Activated naive CD8-positive, alpha-beta T cell treated with anti-CD3 and anti-CD28 coated beads, Interleukin-2, amount 10 ng/mL, durations not matched to agents 7 days and 5 days (primary cell): ENCODE data around the gene VTI1A. TPM values are rescaled to one million over a fixed set of nuclear protein-coding genes. Genes with fewer than 3 reads are reported as not detected.
"Not testable (repeated sequence)": the region's sequence is repeated elsewhere in the genome, so short reads cannot be mapped to it uniquely, and the experiment has no call there.

Source experiments
- ATAC-seq: fragments of 150-1000 bp; cut with Tn5 transposase; one replicate; pipeline ENCODE4 v1.10.0; 2021; ENCODE audit warnings: low read depth, moderate library complexity
- POLR2A ChIA-PET: fragments of 350-600 bp; sonication (Branson Sonifier 250); formaldehyde crosslinking; loops from one replicate; lab custom pipeline; 2021; ENCODE audit warnings: antibody characterized with exemption; lab: Charles Lee
- DNase-seq: peaks from one replicate; pipeline ENCODE4 v3.0.0; 2021
- H3K27ac Mint-ChIP-seq: one replicate; pipeline ENCODE4 v1.8.0; 2022; ENCODE audit warnings: mild to moderate bottlenecking, mixed read lengths
- H3K27me3 Mint-ChIP-seq: one replicate; pipeline ENCODE4 v1.8.0; 2022; ENCODE audit warnings: mild to moderate bottlenecking, moderate library complexity, mixed read lengths
- H3K36me3 Mint-ChIP-seq: one replicate; pipeline ENCODE4 v1.8.0; 2021; ENCODE audit warnings: mild to moderate bottlenecking, mixed read lengths
- H3K4me1 Mint-ChIP-seq: one replicate; pipeline ENCODE4 v1.8.0; 2021; ENCODE audit warnings: mixed read lengths
- H3K4me3 Mint-ChIP-seq: one replicate; pipeline ENCODE4 v1.8.0; 2022; ENCODE audit warnings: mild to moderate bottlenecking, moderate library complexity, mixed read lengths
- H3K9me3 Mint-ChIP-seq: one replicate; pipeline ENCODE4 v1.8.0; 2021; ENCODE audit warnings: mixed read lengths
- total RNA-seq, 2 experiments: library from RNA; stranded (reverse); gene quantifications; one replicate each; pipeline ENCODE4 v1.2.3, GENCODE V29; 2021

The VTI1A gene
- total RNA-seq: 10 to 100 TPM; 43.2 to 45.1 TPM

DNA sequence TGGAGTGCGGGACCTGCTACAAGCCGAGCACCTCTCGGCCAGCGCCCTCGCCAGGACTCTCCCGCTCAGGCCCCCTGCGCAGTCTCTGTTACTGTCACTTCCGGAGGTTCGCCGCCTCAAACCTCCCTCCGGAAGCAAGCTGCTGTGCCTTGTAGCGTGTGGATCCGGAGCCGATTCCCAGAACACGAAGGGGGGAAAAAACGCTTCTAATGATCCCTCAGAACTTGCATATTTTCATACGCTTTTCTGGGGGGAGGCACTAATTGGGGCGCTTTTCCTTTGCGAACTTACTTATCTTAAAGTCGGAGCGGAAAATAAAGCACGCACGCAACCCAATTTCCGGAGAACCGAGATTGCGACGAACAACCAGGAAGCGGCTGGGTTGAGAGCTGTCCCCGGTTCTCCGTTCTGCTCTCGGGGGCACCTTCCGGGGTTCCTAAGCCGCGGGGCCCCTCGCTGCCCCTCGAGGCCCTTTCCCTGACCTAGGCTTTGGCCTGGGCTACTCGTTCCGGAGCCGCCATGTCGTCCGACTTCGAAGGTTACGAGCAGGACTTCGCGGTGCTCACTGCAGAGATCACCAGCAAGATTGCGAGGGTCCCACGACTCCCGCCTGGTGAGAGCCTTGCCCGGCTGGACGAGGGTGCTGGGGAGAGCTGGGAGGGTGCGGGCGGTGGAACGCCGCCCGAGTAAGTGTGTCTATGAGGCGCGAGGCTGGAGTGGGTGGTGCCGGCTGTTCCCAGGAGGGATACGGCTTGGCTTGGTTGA is at the start of gene VTI1A, which contains the start of gene ZDHHC6:
Gene VTI1A (plus strand): TSS at position 361 of the 765 bp plus-strand sequence. CDS start 159 bp downstream, at position 520.
Gene ZDHHC6 (minus strand): TSS at position 60 of the 765 bp plus-strand sequence. CDS start 1,478 bp downstream, outside the sequence.
- DNase-seq (peak; percentile 86), ATAC-seq (peak; percentile 92)
- no peaks in the 10 kb centered on the region for H3K9me3 Mint-ChIP-seq
- peaks cover 14% of the 10 kb centered on the region for H3K36me3 Mint-ChIP-seq
- peak within 1 kb of the TSS; percentile 100 for H3K4me3 Mint-ChIP-seq
- H3K4me1 Mint-ChIP-seq: peaks cover 37% of the 10 kb centered on the region
- H3K27ac Mint-ChIP-seq: peak within 1 kb of the TSS; percentile 99
- POLR2A ChIA-PET: interaction anchor here (0.8 to 1.8 kb wide), 7 partner anchors 9 to 83 kb away, joined by 3 to 21 read pairs (median 3); partner anchors contain the start of gene ACSL5
- H3K27me3 Mint-ChIP-seq: no peaks in the 10 kb centered on the region

GRCh38 chr10:112397592-112397991 is 49.4 kb upstream of the VTI1A start:
- H3K4me1 Mint-ChIP-seq: peaks cover 4% of the 10 kb centered on the region

GRCh38 chr10:112402917-112403316 is 44.1 kb upstream of the VTI1A start:
- H3K4me1 Mint-ChIP-seq: no peaks in the 10 kb centered on the region

More at GRCh38 chr10:112397592-112397991, 49.4 kb upstream of the VTI1A start:
- POLR2A ChIA-PET: no interaction called here
- H3K9me3 Mint-ChIP-seq: no peaks in the 10 kb centered on the region
- no peak overlapping the region for H3K27ac Mint-ChIP-seq
- H3K36me3 Mint-ChIP-seq: peaks cover 21% of the 10 kb centered on the region
- DNase-seq: no peak
- H3K27me3 Mint-ChIP-seq: no peaks in the 10 kb centered on the region
- no peak overlapping the region for H3K4me3 Mint-ChIP-seq
- ATAC-seq: no peak

GRCh38 chr10:112404617-112405016 is 42.4 kb upstream of the VTI1A start:
- ATAC-seq: no peak

More at GRCh38 chr10:112402917-112403316, 44.1 kb upstream of the VTI1A start:
- H3K27ac Mint-ChIP-seq: peak overlapping the region; percentile 44
- DNase-seq (no peak), ATAC-seq (no peak)
- H3K9me3 Mint-ChIP-seq: no peaks in the 10 kb centered on the region
- H3K27me3 Mint-ChIP-seq: no peaks in the 10 kb centered on the region
- H3K4me3 Mint-ChIP-seq: no peak overlapping the region
- POLR2A ChIA-PET: no interaction called here
- H3K36me3 Mint-ChIP-seq: peaks cover 48% of the 10 kb centered on the region

DNA sequence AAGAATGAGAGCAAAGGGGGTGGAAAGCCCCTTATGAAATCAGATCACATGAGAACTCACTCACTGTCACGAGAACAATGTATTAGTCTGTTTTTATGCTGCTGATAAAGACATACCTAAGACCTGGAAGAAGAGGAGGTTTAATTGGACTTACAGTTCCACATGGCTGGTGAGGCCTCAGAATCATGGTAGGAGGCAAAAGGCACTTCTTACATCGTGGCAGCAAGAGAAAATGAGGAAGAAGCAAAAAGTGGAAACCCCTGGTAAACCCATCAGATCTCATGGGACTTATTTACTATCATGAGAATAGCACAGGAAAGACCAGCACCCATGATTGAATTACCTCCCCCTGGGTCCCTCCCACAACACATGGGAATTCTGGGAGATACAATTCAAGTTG is 40.2 kb upstream of the VTI1A start:
- H3K27me3 Mint-ChIP-seq, H3K4me3 Mint-ChIP-seq, H3K9me3 Mint-ChIP-seq, H3K4me1 Mint-ChIP-seq, H3K27ac Mint-ChIP-seq, POLR2A ChIA-PET, DNase-seq, ATAC-seq: not testable (repeated sequence)
- peaks cover 52% of the 10 kb centered on the region for H3K36me3 Mint-ChIP-seq

More at GRCh38 chr10:112404617-112405016, 42.4 kb upstream of the VTI1A start:
- Mint-ChIP-seq H3K36me3 (peaks cover 51% of the 10 kb centered on the region), H3K4me3 (no peak overlapping the region), H3K27ac (no peak overlapping the region), H3K9me3 (no peaks in the 10 kb centered on the region), H3K27me3 (no peaks in the 10 kb centered on the region), H3K4me1 (no peaks in the 10 kb centered on the region)
- no peak for DNase-seq
- POLR2A ChIA-PET: no interaction called here

DNA sequence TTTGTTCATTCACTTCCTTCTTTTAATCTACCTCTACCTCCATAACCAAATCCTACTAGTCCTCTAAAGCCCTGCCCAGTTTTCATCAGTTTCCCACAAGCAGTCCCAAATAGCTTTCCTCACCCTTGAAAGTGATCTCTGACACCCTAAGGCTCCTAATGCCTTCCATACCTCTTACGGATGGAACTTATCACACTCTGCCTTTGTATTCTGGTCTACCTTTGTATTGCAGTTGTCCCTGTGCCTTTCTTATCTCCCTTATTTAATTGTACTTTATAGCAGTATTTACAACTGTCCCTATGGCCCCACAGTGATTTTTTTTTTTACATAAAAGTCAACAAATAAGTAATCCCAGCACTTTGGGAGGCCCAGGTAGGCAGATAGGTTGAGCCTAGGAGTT is 39.3 kb upstream of the VTI1A start:
- no peaks in the 10 kb centered on the region for H3K4me1 Mint-ChIP-seq
- no peak overlapping the region for H3K4me3 Mint-ChIP-seq
- no peaks in the 10 kb centered on the region for H3K9me3 Mint-ChIP-seq
- ATAC-seq (no peak), DNase-seq (no peak)
- peaks cover 49% of the 10 kb centered on the region for H3K36me3 Mint-ChIP-seq
- POLR2A ChIA-PET: interaction anchor here (1.5 kb wide), 1 partner anchor 32 kb away, joined by 3 read pairs; no protein-coding TSS in a partner anchor
- H3K27ac Mint-ChIP-seq: no peak overlapping the region
- H3K27me3 Mint-ChIP-seq: no peaks in the 10 kb centered on the region

DNA sequence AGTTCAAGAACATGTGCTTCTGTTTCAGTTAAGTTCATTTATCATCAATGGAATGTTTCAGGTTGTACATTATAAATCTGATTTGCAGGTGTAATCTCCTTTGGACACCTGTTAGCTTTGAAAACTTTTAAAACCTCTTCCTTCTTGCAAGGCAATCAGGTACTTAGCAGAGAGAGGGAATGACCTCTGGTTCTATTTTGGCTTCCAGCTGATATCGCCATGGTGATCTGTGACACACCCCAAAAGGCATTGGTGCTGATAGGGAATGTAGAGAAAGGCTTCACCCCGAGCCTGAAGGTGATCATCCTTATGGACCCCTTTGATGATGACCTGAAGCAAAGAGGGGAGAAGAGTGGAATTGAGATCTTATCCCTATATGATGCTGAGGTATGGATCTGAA is 37.7 kb upstream of the VTI1A start:
- Mint-ChIP-seq H3K4me3 (no peak overlapping the region), H3K36me3 (peaks cover 45% of the 10 kb centered on the region), H3K27ac (peak overlapping the region; percentile 50), H3K9me3 (no peaks in the 10 kb centered on the region), H3K4me1 (no peaks in the 10 kb centered on the region), H3K27me3 (no peaks in the 10 kb centered on the region)
- POLR2A ChIA-PET: no interaction called here
- DNase-seq: no peak
- no peak for ATAC-seq

- peaks cover 44% of the 10 kb centered on the region for H3K36me3 Mint-ChIP-seq
- no peaks in the 10 kb centered on the region for H3K27me3 Mint-ChIP-seq
- H3K4me1 Mint-ChIP-seq: no peaks in the 10 kb centered on the region
- POLR2A ChIA-PET: no interaction called here
- no peak overlapping the region for H3K4me3 Mint-ChIP-seq
- ATAC-seq (no peak), DNase-seq (no peak)
- H3K27ac Mint-ChIP-seq: no peak overlapping the region
- no peaks in the 10 kb centered on the region for H3K9me3 Mint-ChIP-seq
Observed at GRCh38 chr10:112409755-112410154, 37.3 kb upstream of the VTI1A start.

DNA sequence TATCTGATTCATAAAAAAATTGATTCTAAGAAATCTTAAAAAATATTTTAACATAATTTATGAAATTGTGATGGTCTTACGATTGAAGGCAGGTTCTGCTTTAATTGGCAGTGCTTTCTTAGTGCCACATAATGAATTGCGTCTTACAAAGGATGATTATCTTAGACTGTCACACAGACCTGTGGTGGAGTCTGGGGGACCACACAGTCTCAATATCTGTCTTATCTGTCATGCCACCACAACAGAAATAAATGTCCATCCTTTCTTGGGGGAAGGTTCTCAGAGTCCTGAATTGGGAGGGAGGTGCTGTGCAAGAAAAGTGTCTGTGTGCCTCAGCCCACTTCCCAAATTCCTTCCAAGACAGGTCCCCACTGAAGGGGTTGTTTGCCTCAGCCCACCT is 34.3 kb upstream of the VTI1A start:
- POLR2A ChIA-PET: interaction anchor here (1.3 kb wide), 1 partner anchor 24 kb away, joined by 3 read pairs; no protein-coding TSS in a partner anchor
- Mint-ChIP-seq H3K9me3 (no peaks in the 10 kb centered on the region), H3K36me3 (peaks cover 43% of the 10 kb centered on the region), H3K4me3 (no peak overlapping the region), H3K4me1 (no peaks in the 10 kb centered on the region), H3K27me3 (no peaks in the 10 kb centered on the region), H3K27ac (no peak overlapping the region)
- no peak for ATAC-seq
- DNase-seq: no peak

- peaks cover 24% of the 10 kb centered on the region for H3K36me3 Mint-ChIP-seq
- POLR2A ChIA-PET: no interaction called here
- no peak for ATAC-seq
- no peak overlapping the region for H3K4me3 Mint-ChIP-seq
- H3K4me1 Mint-ChIP-seq: peaks cover 1% of the 10 kb centered on the region
- no peaks in the 10 kb centered on the region for H3K27me3 Mint-ChIP-seq
- H3K9me3 Mint-ChIP-seq: no peaks in the 10 kb centered on the region
- H3K27ac Mint-ChIP-seq: no peak overlapping the region
- no peak for DNase-seq
Observed at GRCh38 chr10:112421731-112422130, 25.3 kb upstream of the VTI1A start.

- Mint-ChIP-seq H3K4me1 (peaks cover 1% of the 10 kb centered on the region), H3K9me3 (no peaks in the 10 kb centered on the region), H3K27me3 (no peaks in the 10 kb centered on the region), H3K36me3 (peaks cover 21% of the 10 kb centered on the region), H3K27ac (no peak overlapping the region), H3K4me3 (no peak overlapping the region)
- ATAC-seq: no peak
- DNase-seq: no peak
- POLR2A ChIA-PET: no interaction called here
Observed at GRCh38 chr10:112424651-112425050, 22.4 kb upstream of the VTI1A start.

- no peak overlapping the region for H3K4me3 Mint-ChIP-seq
- H3K4me1 Mint-ChIP-seq: no peaks in the 10 kb centered on the region
- POLR2A ChIA-PET: interaction anchor here (0.9 kb wide), 1 partner anchor 21 kb away, joined by 3 read pairs; the partner anchor contains the start of genes VTI1A and ZDHHC6
- no peak for DNase-seq
- no peaks in the 10 kb centered on the region for H3K9me3 Mint-ChIP-seq
- H3K27me3 Mint-ChIP-seq: no peaks in the 10 kb centered on the region
- ATAC-seq: no peak
- H3K36me3 Mint-ChIP-seq: peaks cover 19% of the 10 kb centered on the region
- H3K27ac Mint-ChIP-seq: no peak overlapping the region
Observed at GRCh38 chr10:112426111-112426510, 20.9 kb upstream of the VTI1A start.

- Mint-ChIP-seq H3K9me3 (no peaks in the 10 kb centered on the region), H3K27me3 (no peaks in the 10 kb centered on the region), H3K4me1 (no peaks in the 10 kb centered on the region), H3K27ac (peak overlapping the region; percentile 57), H3K4me3 (no peak overlapping the region), H3K36me3 (peaks cover 11% of the 10 kb centered on the region)
- ATAC-seq (no peak), DNase-seq (no peak)
- POLR2A ChIA-PET: interaction anchor here (0.5 kb wide), 1 partner anchor 43 kb away, joined by 3 read pairs; no protein-coding TSS in a partner anchor
Observed at GRCh38 chr10:112429147-112429546, 17.9 kb upstream of the VTI1A start.
